Cortex of kidney (tissue), 1 donor: ENCODE measurements around the gene CGNL1.

ENCODE experiments used
- DNase-seq: peaks from one replicate; lab custom pipeline; 2025; lab: John Stamatoyannopoulos, UW

The CGNL1 gene, protein sequence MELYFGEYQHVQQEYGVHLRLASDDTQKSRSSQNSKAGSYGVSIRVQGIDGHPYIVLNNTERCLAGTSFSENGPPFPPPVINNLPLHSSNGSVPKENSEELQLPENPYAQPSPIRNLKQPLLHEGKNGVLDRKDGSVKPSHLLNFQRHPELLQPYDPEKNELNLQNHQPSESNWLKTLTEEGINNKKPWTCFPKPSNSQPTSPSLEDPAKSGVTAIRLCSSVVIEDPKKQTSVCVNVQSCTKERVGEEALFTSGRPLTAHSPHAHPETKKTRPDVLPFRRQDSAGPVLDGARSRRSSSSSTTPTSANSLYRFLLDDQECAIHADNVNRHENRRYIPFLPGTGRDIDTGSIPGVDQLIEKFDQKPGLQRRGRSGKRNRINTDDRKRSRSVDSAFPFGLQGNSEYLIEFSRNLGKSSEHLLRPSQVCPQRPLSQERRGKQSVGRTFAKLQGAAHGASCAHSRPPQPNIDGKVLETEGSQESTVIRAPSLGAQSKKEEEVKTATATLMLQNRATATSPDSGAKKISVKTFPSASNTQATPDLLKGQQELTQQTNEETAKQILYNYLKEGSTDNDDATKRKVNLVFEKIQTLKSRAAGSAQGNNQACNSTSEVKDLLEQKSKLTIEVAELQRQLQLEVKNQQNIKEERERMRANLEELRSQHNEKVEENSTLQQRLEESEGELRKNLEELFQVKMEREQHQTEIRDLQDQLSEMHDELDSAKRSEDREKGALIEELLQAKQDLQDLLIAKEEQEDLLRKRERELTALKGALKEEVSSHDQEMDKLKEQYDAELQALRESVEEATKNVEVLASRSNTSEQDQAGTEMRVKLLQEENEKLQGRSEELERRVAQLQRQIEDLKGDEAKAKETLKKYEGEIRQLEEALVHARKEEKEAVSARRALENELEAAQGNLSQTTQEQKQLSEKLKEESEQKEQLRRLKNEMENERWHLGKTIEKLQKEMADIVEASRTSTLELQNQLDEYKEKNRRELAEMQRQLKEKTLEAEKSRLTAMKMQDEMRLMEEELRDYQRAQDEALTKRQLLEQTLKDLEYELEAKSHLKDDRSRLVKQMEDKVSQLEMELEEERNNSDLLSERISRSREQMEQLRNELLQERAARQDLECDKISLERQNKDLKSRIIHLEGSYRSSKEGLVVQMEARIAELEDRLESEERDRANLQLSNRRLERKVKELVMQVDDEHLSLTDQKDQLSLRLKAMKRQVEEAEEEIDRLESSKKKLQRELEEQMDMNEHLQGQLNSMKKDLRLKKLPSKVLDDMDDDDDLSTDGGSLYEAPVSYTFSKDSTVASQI

DNA sequence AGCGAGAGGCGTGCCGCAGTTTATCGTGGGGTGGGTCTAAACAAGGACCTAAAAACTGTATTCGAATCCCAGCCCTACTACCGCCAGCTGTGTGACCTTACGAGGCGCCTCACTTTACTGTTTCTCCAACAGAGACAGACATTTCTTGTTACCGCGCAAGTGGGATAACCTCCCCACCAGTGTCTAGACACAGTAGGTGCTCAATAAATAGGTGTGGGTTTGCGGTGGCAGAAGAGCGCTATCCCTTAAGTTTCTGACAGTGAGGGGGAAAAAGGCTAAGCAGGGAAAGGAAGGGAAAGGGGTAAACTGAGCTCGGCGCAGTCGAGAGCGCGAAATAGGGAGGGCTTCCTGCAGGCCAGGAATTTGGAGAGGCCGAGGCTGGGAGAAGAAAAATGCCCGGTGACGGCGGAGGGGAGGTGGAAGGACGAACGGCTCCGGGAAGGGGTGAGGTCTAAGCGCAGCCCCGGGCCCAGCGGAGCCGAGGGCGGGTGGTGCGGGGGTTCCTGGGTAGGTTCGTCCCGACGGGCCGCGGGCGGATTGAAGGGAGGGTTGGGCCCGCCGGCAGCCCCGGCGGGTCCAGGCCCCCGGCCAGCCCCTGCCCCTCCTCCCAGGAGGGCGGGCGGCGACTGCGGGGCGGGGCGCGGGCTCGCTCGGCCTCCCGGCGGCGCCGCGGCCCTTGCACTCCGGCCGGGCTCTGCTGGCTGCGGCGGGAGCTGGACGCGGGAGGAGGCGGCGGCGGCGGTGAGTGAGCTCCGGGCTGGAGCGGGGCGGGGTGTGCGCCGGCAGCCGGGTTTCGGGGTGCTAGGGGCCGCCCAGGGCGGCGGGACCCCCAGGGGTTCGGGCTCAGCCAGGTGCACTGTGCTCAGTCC is at the start of gene CGNL1:
Gene CGNL1, plus strand, starts transcription at position 679 of the 869 bp plus-strand sequence. CDS start 61,495 bp downstream, outside the sequence.
- DNase-seq, result no peak

DNA sequence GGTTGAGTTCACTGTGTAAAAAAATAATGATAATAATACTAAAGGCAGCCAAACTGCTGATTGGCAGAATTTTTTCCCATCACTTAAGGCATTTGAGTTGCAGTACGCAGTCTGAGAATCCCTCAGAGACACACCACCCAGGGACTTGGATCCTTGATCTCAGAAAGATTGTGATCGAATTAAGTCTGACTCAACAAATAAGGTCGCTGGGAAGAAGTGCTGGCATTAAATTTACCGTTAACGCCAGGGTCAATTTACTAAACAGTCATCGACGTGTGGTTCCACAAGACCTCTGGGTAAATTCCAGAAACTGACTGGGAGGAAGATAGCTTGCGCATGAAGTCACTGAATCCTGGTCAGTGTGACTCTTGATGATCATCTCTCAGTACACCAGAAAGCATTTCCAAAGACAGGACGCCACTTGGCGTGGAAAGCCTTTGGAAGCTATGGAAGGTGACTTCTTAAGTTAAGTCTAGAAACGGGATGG is 48.3 kb upstream of the CGNL1 start:
- DNase-seq, result no peak

DNA sequence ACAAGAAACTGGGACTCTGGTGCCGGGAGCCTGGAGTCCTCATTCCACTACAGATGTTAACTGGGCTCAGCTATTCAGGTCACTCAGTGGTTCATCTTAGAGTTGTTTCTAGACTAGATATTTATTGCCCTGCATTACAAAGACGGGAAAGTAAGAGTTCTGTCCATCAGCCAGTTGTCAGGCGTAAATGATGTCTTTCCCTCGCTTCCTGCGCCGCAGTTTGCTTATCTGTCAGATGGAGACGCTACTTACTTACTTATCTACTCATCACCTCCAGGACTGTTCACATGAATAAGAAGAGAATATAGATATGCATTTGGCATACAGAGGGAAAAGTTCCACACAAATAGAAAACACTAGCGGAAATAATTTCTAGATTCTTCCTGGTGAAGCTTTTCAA is 47.8 kb upstream of the CGNL1 start:
- DNase-seq, result no peak

DNA sequence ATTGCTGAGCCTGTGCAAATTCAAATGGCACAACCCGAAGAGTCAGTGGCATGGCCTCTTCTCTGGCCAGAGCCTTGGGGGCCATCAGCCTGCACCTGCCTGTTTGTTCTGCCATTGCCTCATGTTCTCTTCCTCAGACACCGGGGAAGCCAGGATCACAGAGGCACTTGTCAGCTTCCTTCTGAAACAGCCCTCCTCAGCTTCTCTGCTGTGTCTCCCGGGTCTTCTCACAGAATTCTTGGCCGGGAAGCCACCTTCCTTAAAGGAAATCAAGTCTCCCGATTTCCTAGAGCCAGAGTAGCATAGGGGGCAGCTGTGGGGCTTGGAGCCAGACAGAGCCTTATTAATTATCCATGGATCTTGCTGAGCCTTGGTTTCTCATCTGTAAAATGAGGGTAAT is 47.4 kb upstream of the CGNL1 start:
- no peak for DNase-seq

DNA sequence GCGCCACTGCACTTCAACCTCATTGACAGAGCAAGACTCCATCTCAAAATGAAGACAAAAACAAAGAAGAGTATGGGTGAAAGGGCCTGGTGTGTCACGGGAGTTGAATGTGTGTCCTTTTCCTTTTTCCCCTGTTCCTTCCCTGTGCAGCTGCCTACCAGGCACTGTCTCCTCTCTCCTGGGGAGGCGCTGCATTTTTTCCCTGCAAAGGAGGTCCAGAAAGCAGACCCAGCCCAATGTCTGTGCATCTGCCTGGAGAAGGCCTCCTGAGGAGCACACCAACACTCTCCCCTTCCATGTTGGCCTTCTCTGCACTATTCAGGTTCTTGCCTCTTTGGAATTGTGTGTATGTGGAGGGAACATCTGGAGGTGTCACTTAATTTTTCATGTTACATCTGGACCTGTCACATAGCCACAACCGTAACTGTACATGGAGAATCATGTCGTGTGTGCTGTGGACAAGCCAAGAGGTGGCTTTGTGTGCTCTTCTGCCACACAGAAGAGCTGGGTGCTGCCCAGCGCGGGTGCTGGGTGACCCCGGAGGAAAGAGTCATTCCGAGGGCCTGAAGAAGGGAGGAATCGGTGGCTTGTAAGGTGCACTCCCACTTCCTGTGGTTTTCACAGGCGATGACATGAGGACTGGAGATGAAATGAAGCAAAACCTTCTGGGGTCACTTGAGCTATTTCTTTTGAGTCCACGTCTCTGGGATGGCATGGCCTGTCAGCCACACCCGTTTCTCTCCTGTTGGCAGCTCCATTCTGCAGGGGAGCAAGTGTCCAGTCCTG is 46.5 kb upstream of the CGNL1 start:
- no peak for DNase-seq

DNA sequence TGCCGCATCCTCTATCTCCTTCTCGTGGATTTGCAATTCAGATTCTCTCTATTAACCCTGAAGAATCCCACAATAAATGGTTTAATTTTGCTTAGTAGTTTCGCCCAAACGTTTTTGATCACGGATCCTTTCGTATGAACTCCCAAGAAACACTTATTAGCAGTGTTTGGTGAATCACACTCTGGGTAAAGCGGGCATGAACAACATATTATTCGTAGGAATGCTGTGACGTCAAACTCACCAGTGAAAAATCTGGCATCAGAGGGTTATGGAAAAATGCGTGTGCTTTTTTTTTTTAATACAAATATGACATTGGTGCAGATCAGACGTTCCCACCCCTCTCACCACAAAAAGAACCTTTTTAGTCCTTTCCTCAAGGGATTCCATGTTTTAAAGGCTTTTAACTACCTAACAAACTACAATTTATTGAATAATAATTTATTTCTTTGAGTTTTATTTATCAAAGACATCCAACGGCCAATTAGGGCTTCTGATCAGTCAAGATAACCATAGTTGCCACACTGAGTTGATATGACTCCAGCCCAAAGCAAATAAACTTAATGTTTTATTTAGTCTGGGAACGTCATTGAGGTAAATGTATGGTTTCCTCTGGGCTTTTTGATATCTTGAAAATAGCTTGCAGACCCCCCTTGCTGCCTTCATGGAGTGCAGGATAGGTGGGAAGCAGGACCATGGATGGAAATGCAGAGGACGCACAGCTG is 45.5 kb upstream of the CGNL1 start:
- DNase-seq, result no peak

DNA sequence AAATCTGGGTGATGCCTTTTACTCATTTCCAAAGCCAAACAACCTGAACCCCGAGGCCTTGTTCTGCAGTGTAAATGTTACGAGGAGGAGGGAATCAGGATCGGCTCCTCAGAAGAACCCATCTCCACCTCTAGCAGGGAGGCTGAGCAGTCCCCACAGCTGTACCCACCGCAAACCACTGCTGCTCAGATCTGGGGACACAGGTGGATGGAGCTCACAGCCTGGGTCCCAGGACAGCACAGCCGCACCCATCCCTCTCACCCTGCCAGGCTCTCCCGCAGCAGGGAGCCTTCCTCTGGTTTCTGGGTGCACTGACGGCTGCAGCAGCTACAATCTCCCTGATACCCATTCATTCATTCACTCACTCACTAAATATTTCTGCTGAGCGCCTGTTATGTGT is 44.0 kb upstream of the CGNL1 start:
- no peak for DNase-seq

DNA sequence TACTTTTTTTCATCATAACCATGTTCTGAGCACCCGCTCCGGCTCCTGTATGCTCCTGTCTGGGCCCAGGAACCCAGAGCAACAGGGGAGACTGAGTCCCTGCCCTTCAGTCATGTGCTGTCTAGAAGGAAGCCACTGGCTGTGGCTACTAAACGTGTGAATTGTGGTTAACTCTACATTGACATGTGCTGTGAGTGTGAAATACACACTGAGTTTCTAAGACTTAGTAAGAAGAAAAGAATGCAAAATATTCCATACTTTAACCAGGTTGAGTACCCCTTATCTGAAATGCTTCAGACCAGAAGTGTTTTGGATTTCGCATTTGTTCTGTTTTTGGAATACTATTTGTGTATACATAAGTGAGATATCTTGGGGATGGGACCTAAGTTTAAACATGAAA is 42.8 kb upstream of the CGNL1 start:
- DNase-seq, result no peak

DNA sequence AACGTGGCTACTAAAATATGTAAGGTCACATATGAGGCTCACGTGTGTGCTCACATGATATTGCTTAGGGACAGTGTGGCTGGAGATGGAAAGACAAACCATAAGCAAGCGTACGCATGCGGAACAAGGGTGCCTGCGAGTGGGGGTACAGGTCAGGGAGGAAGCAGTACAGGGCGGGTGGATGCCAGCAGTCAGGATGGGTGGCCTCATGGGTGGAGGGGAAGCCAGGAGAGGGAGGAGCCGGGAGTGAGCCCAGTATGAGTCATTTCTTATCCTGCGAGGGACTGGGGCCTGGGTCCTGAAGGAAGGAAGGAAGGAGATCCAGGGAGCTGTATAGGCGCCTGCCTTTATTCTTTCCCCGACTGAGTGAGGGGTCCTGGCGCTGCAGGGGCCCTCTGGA is 42.0 kb upstream of the CGNL1 start:
- no peak for DNase-seq

DNA sequence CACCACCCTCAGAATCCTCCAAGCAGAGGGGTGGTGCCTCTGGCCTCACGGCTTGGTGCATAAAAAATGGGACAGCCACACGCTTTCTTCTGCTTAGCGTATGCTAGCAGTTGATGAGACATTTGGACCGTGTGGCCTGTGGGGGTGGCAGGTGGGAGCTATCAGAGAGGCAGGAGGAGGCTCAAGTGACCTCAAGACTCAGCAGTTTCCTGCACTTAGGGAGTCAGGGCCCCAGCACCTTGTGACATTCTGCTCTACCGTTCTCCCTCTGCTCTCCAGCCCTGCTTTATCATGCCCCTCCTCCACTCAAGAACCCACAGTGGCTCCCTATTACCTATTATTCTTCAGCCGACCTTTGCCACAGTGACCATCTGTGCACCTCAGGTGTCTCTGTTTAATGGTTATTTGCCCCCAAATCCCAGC is 41.0 kb upstream of the CGNL1 start:
- no peak for DNase-seq

DNA sequence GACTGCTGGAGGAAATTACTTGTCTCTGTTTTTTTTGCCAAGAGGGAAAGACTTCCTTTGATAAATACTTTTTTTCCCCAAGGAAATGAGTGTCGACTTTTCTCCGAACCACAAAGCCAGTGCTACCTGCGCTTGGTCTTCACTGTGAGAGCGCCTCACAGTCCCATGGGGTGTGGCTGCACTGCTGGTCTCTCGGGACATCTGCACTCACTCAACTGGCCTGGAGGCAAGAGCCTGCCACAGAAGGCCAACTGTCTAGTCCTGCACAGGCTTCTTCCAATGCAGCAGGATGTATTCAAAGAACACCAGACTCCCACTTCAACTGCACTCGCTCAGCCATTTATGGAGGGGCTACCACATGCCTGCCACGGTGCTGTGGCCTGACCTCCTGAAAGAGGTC is 40.6 kb upstream of the CGNL1 start:
- DNase-seq, result no peak

DNA sequence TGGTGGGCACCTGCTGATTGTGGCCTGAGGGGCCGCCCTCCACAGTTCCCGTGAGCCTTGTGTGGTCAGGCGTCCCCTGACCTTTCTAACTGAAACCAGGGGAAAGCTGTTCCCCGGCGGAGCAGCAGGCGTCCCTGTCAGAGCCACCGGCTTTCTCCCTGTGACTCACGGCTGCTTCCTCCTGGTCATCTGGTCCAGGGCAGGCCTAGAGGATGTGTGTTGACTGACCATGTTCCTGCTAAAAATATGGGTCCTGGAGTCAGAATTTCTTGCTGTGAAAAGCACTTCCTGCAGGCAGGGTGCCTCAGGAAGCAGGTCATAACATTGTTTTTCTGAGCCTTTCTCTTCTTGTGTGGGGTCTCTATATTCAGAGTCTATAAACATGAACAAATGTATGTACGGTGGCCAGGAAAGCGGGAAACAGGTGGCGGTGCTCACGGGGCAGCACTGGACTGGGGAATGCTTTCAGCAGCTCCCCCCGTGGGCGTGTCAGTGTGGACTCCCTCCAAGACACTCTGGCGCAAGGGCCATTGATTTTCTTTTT is 38.4 kb upstream of the CGNL1 start:
- no peak for DNase-seq

DNA sequence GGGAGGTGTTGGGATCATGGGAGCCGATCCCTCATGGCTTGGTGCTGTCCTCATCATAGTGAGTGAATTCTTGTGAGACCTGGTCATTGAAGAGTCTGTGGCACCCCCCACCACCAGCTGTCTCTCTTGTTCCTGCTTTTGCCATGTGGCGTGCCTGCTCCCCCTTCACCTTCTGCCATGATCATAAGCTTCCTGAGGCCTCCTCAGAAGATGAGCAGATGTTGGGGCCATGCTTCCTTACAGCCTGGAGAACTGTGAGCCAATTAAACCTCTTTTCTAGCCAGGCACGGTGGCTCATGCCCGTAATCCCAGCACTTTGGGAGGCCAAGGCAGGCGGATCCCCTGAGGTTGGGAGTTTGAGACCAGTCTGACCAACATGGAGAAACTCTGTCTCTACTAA is 37.0 kb upstream of the CGNL1 start:
- DNase-seq, result no peak

DNA sequence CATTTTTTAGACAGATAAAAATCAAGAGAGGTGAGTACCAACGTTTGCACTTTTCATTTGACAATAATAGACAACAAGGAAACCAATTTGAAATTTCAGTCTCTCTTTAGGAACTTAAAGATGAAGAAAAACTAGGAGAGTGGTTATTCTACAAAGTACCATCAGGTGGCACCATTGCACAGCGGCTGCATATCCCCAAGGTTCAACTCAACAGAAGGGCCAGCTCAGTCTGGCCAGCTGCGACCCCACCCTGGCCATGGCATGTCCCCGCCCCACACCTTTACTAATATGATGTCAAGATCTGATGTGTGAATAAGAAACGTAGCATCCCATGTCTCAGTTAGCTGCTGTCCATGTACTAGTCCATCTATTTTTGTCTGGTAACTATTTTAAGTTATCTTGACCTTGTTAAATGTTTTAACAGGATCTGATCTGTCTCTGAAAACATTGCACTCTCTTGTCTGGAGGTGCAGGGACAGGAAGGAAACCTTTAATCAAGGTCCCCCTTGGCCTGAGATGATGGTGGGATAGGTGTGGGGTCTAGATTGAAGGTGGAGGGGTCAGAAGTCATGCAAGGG is 35.5 kb upstream of the CGNL1 start:
- DNase-seq, result no peak

DNA sequence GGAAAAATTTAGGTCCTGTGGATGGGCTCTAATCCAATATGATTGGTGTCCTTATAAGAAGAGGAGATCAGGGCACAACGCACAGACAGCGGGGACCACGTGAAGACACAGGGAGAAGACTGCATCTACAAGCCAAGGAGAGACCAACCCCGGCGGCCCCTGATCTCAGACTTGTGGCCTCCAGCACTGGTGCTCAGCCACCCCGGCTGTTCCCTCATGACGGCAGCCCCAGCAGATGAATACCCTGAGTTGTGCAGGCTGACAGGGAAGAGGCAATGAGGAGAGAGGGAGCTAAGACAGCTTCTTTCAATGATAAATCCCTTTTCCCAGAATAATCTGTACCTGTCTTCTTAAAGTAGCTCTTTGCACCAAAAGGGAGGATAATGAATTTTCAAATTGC is 33.3 kb upstream of the CGNL1 start:
- no peak for DNase-seq

DNA sequence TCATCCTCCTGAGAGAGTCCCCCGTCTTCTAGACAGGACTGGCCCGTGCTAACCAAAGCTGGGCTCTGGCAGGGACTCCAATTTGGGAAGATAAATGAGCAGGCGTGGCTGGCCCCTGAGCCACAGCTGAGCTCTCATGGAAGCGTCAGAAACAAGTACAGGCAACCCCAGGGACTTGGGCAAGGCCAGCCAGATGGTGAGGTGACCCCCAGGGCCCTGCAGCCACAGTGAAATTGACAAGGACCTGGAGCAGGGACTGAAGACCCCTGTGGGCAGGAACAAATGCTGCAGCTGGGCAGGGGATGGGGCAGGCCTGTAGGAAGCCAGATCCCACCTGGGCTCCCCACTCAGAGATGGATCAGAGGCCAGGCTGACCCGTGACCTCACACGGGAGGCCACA is 32.8 kb upstream of the CGNL1 start:
- DNase-seq, result no peak

DNA sequence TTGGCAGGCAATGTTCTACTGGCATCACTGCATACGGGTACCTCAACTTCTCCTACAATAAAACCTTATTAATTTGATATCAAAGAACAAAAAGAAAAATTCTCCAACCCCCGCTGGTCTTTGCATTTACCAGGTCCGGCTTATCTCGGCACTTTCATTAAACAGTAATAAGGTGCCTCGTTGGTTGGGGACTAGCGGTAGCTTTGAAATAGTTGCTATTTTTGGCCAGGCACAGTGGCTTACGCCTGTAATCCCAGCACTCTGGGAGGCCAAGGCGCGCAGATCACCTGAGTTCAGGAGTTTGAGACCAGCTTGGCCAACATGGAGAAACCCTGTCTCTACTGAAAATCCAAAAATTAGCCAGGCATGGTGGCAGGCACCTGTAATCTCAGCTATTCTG is 32.0 kb upstream of the CGNL1 start:
- no peak for DNase-seq

DNA sequence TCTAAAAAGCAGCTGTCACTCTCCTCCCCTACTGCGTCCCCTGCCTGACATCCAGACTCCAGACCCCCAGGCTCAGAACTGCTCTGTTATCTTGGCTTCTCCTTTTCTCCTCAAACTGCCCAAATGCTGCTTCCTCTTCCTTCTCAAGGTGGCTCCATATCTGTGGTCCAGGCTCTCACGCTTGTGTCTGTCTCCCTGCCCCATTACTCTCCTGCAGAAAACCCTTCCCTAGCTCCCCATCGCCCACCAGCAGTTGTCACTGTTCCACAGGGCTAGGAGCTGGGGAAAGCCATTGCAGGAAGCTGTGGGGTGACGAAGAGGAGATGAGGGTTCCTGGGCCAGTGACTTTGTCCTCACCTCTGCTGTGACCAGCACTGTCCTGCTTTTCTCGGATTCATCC is 30.7 kb upstream of the CGNL1 start:
- DNase-seq, result no peak

DNA sequence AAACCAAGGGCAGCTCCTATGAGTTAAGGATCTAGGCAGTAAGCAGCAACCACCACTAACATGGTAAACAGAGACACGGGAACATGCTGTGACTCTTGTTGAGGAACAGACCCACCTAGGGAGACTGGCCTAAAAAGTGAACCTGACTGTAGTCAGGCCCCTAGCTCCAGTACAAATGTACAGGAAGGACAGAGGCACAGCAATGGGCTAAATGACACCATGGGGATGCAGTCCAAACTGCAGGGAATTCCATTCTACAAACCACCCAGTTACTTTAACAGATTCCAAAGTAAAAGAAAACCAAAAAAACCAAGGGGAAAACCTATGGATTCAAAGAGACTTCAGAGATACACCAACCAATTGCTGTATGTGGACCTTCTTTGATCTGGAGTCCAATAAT is 28.2 kb upstream of the CGNL1 start:
- DNase-seq, result no peak
